Measurements from ENCODE around the gene MRPS34.

The MRPS34 gene

DNA sequence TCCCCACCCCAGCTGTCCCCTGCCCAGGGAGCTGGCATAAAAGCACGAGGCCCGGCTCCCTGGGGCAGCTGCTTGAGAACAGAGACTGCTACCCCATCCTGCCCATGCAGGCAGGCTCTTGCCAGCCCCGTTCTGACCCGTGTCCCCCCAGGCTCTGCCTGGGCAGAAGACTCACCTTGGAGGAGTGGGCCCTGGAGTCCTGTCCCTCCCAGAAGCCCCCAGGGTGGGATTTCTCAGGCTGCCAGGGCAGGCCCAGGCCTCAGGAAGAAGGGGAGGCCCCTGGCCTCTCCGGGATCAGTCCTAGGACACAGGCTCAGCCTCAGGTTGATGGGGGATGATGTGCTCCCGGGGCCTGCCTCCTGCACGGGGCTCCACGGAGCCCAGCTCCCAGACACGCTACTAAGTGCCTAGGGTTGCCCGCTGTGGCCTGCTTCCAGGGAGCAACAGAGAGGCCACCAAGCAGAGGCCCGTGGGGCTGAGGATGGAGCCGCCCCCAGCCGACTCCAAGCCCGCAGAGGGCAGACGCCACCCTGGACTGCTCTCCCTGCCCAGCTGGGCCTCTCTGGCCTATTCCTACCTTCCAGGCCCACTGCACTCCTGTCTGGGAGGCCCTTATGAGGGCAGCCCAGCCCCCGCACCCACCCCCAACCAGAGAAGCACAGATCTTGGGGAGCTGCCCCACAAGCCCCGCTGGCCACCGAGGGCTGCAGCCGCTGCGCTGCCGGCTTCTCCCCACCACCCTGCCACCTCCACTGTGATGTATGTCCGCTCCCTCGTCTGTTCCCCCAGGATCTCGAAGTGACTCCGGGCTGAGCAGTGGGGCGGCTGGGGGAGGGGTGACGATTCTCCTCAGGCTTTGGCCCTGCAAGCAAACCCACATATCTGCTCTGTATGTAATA, 3.3 kb downstream of the MRPS34 start:
- no peak for DNase-seq

DNA sequence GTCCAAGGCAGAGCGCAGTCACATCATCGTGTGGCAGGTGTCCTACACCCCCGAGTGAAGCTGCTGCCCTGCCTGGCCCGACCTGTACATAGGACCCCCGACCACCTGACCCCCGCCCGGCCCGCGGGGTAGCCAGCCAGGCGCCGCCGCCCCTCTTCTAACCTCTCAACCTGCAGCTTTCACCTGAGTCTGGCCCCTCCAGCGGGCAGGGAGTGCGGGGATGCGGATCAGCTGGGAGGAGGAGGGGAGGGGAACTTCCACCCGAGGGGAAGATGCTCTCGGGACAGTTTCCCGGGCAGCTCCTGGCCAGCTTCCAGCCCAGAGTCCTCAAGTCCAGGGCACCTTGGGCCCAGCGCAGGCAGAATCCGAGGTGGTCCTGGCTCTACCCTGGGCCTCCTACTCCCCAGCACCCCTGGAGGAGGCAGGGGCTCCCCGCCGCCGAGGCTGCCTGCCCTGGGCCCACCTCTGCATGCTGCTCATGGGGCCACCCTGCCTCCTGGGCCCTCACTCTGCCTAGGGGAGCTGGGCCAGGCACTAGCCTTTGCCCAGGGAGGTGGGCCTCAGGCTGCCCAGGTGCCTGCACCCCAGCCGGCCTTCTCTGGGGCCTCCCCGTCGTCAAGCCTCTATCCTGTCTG, 4.0 kb downstream of the MRPS34 start:
- no peak for DNase-seq

- no peak for DNase-seq
Observed at GRCh38 chr16:1768061-1768766, 4.7 kb downstream of the MRPS34 start.

DNA sequence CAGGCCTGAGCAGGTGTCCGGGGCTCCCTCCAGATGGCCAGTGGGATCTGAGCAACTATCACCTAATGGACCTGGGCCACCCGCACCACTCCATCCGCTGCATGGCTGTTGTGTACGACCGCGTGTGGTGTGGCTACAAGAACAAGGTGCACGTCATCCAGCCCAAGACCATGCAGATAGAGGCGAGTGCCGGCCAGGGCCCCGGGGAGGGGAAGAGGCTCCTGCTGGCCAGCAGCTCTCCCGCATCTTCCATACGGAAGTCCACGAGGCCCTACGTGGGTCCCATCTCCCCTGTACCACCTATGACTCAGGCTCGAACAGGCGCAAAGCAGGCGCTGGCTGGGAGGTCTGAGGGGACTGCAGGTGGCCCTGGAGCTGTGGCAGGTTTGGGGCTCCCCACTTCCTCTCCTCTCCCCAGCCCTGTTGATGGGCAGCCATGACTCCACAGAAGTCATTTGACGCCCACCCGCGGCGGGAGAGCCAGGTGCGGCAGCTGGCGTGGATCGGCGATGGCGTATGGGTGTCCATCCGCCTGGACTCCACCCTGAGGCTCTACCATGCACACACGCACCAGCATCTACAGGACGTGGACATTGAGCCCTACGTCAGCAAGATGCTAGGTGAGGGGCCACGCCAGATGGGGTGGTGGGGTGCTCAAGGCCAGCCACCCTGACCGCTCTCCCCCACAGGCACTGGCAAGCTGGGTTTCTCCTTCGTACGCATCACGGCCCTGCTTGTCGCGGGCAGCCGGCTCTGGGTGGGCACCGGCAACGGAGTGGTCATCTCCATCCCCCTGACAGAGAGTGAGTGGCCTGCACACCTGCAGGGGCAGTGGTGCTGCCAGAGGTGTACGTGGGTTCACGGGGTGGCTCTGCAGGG, 5.6 kb downstream of the MRPS34 start:
- no peak for DNase-seq

DNA sequence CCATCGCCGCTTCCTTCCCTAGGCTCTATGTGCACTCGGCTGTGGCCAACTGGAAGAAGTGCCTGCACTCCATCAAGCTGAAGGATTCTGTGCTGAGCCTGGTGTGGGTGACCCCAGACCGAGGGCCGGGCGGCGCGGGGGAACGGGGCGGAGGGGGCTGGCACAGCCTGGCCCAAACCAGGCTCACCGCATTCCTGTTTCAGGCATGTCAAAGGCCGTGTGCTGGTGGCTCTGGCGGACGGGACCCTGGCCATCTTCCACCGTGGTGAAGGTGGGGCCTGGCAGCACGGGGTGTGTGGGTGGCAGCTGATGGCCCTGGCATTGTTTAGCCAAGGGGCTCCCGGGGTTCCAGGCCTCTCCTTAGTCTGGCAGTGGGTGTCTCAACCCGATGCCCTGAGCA, 6.2 kb downstream of the MRPS34 start:
- DNase-seq = no peak

DNA sequence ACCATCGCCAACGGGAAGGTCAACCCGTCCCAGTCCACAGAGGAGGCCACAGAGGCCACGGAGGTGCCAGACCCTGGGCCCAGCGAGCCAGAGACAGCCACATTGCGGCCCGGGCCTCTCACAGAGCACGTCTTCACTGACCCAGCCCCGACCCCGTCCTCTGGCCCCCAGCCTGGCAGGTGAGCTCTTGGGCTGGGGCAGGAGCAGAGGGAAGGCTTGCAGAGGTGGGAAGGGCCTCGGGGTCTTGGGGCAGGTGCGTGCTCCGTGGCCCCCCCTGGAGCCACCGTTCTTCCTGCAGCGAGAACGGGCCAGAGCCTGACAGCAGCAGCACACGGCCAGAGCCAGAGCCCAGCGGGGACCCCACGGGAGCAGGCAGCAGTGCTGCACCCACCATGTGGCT, 6.7 kb downstream of the MRPS34 start:
- DNase-seq = no peak

DNA sequence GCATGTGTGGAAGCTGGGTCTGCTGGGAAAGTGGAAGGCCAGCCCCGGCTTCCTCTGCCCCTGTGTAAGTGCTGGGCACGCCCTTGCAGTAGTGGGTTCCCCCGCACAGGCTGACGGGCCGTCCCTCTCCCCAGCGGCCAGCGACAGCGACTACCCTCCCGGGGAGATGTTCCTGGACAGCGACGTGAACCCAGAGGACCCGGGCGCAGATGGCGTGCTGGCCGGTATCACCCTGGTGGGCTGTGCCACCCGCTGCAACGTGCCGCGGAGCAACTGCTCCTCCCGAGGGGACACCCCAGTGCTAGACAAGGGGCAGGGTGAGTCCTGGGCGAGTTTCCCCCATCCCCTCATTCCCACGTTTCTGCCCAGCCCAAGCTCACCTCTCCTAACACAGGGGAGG, 7.1 kb downstream of the MRPS34 start:
- DNase-seq = no peak

DNA sequence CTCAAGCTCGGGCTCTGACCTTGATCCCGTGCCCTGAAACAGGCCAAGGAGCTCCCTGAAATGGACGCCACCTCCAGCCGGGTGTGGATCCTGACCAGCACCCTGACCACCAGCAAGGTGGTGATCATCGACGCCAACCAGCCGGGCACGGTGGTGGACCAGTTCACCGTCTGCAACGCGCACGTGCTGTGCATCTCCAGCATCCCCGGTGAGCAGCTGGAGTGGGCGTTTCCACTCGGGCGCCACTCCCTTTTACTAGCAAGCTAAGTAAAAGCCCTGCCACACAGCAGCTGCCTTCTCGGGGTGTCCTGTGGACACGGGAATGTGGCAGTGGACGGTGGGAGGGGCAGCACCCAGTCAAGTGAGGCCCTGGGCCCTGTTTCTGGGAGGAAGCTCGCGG, 8.0 kb downstream of the MRPS34 start:
- no peak for DNase-seq

DNA sequence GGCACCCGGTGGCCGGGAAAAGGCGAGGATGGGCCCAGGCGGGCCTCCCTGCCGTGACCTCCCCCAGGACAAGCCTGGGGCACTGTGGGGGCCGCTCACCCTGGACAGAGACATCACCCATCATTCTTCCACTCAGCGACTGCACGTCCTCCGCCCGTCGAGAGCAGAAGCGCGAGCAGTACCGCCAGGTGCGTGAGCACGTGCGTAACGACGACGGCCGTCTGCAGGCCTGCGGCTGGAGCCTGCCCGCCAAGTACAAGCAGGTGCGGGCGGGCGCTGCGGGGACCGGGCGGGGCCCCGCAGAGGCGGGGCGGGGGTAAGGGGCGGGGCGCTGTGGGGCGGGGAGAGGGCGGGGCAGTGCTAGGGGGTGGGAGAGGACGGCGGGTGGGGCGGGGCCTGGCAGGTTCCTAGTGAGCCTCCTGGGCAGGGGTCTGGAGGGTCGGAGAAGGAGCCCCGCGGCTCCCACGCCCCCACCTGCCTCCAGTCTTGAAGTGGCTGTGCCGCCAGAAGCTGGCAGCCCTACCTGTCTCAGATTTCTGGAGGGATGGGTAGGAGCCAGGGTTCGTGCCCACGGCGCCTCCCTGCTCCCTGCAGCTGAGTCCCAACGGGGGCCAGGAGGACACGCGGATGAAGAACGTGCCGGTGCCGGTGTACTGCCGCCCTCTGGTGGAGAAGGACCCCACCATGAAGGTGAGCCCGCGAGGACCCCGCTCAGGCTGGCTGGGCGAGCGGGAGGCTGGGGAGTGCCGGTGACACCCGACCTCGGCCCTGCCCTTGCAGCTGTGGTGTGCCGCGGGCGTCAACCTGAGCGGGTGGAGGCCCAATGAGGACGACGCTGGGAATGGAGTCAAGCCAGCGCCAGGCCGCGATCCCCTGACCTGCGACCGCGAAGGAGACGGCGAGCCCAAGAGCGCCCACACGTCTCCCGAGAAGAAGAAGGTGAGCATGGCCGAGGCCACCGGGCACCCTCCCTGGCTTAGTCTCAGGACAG, 9.1 kb downstream of the MRPS34 start:
- DNase-seq = peak in 1 of 3 donors; percentile 5

DNA sequence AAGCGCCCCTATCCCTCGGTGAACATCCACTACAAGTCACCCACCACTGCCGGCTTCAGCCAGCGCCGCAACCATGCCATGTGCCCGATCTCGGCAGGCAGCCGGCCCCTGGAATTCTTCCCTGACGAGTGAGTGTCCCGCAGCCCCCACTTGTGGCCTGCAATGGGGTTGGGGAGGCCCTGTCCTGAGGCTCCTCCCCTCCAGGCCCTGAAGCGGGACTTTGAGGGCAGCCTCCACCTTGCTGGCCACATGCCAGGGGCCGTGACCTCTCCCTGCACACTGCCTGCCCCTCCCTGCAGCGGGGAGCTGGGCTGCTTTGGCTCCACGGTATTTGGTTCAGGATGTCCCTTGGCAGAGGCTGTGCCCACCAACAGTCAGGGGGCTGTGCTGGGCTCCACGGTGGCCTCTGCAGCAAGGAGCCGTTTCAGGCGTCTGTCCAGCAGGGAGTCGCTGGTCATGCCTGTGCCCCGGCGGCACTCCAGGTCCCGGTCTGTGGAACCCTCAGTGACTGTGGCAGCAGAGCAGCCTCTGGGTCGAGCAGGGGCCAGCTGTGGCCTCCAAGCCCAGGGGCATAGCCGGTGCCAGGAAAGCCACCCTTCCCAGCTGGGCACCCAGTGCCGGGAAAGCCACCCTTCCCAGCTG, 9.9 kb downstream of the MRPS34 start:
- DNase-seq = no peak

- no peak for DNase-seq
Observed at GRCh38 chr16:1762196-1762878, 10.6 kb downstream of the MRPS34 start.

DNA sequence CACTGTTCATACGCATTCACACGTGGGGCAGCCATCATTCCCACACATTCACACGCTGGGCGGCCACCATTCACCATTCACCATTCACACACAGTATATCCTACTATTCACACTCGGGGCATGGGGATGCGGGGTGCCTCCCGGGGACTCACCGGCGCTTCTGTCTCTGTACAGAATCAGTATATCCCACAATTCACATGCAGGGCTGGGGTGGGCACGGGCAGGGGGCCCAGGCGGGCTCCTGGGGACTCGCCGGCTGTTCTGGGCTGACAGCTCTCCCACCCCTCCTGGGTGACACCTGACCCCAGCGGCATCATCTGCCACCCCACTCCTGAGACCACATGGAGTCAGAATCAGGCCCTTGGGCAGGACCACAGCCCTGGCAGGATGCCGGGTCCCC, 11.2 kb downstream of the MRPS34 start:
- no peak for DNase-seq

GRCh38 chr16:1760911-1761310, 12.0 kb downstream of the MRPS34 start:
- no peak for DNase-seq

DNA sequence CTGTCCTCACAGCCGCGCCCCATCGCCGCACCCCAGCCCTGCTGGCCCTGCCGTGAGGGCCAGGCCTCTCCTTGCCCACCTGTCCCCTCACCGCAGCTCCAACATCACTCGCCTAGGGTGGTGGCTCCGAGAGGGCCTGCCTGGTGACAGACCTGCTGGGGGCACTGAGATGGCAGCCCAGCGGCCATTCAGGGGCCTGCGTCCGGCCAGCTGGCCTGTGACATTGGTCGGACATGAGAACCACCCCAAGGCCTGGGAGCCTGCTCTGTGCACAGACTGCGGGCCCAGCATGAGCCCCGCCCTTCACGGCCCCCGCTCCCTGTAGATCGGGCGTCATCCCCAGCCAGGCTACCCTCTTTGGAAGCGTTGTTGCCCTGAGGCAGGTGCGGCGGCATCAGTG, 13.4 kb downstream of the MRPS34 start:
- no peak for DNase-seq

- no peak for DNase-seq
Observed at GRCh38 chr16:1758923-1759322, 14.0 kb downstream of the MRPS34 start.

DNA sequence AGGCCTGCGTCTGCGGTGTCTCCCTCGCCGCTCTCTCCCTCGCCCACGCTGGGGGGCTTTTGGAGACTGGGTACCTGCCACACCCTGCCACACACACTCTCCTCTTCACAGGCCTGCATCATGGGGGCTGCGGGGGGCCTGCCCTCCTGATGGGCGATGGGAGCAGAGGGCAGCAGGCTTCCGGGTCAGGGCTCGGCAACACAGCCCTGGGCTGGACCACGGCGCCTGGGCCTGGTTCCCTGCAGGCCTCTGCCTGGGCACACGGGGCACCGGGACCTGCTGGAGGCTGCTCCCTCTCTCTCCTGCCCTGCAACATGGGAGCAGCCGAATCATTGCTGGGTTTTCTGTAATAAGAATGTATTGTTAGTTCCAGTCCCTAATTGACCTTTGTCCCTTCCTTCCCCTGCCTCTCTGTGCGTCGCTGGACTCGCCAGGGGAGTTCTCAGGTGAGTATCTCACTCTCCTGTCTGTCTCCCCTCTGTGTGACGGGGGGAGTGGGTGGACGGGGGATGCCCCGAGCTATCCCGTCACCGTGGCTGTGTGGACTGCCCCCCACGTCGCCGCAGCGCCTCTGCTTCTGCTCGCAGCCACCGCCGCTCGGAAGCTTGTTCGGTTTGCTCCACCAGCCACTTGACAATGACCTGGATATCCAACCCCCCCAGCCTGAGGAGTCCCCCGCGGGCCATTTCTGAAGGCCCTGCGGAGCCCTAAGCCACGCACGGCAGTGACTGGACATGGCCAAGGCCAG, 15.0 kb downstream of the MRPS34 start:
- DNase-seq = no peak

GRCh38 chr16:1754204-1754603, 18.7 kb downstream of the MRPS34 start:
- no peak for DNase-seq

- DNase-seq = no peak
Observed at GRCh38 chr16:1752853-1753252, 20.1 kb downstream of the MRPS34 start.

- DNase-seq = no peak
Observed at GRCh38 chr16:1751946-1752345, 21.0 kb downstream of the MRPS34 start.
